ENCODE data around the gene NCK1. TPM values are rescaled to one million over a fixed set of nuclear protein-coding genes. Genes with fewer than 3 reads are reported as not detected.
A peak's percentile ranks its signal among the peaks of the same experiment; 100 is the strongest.

Gene NCK1
- total and polyA plus RNA-seq, 2 of the 13 experiments (the other 11 are each of a cell fraction or from before 2014, with no cell fraction given), result 14.7 to 30.4 TPM

- TF ChIP-seq FIP1L1 (IDR thresholded peaks at IDR 0.05; ENCODE audit: borderline replicate concordance, insufficient read depth, low read depth, low read length), result no peak
- no peak for TF ChIP-seq ZHX2 (IDR thresholded peaks at IDR 0.05; ENCODE audit: low read depth)
- no peak for TF ChIP-seq ZHX2 (CRISPR knock-in tag; IDR thresholded peaks at IDR 0.05; ENCODE audit: borderline replicate concordance)
- TF ChIP-seq ELF1 (CRISPR knock-in tag; IDR thresholded peaks at IDR 0.05), result no peak
- TF ChIP-seq FOXK2 (IDR thresholded peaks at IDR 0.05), result no peak
- TF ChIP-seq KMT2A (CRISPR knock-in tag; IDR thresholded peaks at IDR 0.05), result no peak
- no peak for TF ChIP-seq U2AF2 (IDR thresholded peaks at IDR 0.05; ENCODE audit: low read depth, low read length)
- TF ChIP-seq MXD4 (CRISPR knock-in tag; IDR thresholded peaks at IDR 0.05), result no peak
- TF ChIP-seq MTF1 (CRISPR knock-in tag; IDR thresholded peaks at IDR 0.05), result no peak
- TF ChIP-seq ZMYM4 (CRISPR knock-in tag; IDR thresholded peaks at IDR 0.05), result no peak; the same call in 1 of the 2 replicates
- no peak for TF ChIP-seq NR3C1 (CRISPR knock-in tag; IDR thresholded peaks at IDR 0.05)
- no peak for TF ChIP-seq PHF20 (CRISPR knock-in tag; IDR thresholded peaks at IDR 0.05)
- TF ChIP-seq ONECUT2 (CRISPR knock-in tag; IDR thresholded peaks at IDR 0.05), result no peak
- no peak for TF ChIP-seq ZNF792 (CRISPR knock-in tag; IDR thresholded peaks at IDR 0.05)
- no peak for TF ChIP-seq ZSCAN31 (CRISPR knock-in tag; IDR thresholded peaks at IDR 0.05; ENCODE audit: low read depth)
- TF ChIP-seq ZNF17 (CRISPR knock-in tag; IDR thresholded peaks at IDR 0.05), result no peak
- TF ChIP-seq PLSCR1 (CRISPR knock-in tag; IDR thresholded peaks at IDR 0.05; ENCODE audit: borderline replicate concordance), result peak; percentile 81; the same call in 1 of the 2 replicates
- peak; percentile 96 for TF ChIP-seq ZNF501 (CRISPR knock-in tag; IDR thresholded peaks at IDR 0.05)
- no peak for TF ChIP-seq NFE2L2 (IDR thresholded peaks at IDR 0.05; ENCODE audit: low read length)
- TF ChIP-seq NCOA2 (CRISPR knock-in tag; IDR thresholded peaks at IDR 0.05), result no peak
- TF ChIP-seq ZNF276 (CRISPR knock-in tag; IDR thresholded peaks at IDR 0.05; ENCODE audit: low read depth), result no peak
- TF ChIP-seq TP53 (CRISPR knock-in tag; conservative IDR thresholded peaks at IDR 0.05), result no peak
- no peak for TF ChIP-seq HIC2 (CRISPR knock-in tag; IDR thresholded peaks at IDR 0.05; ENCODE audit: low read depth)
- TF ChIP-seq ZNF615 (CRISPR knock-in tag; IDR thresholded peaks at IDR 0.05; ENCODE audit: borderline replicate concordance), result no peak
Measured at GRCh38 chr3:136819392-136819730, 42.6 kb upstream of the NCK1 start (continued).
